Stimulated activated CD8-positive, alpha-beta memory T cell treated with anti-CD3 and anti-CD28 coated beads, Interleukin-2, amount 100 ng/mL, for 48 hours (primary cell): Measurements from ENCODE around the gene ECI1.
"Not testable (repeated sequence)": the region's sequence is repeated elsewhere in the genome, so short reads cannot be mapped to it uniquely, and the experiment has no call there.

ENCODE experiments used
- DNase-seq, 2 donors: peaks; one replicate each; pipeline ENCODE4 v3.0.0-alpha.2; 2020; ENCODE audit warnings: low read depth in 2 of 2

ECI1 gene

DNA sequence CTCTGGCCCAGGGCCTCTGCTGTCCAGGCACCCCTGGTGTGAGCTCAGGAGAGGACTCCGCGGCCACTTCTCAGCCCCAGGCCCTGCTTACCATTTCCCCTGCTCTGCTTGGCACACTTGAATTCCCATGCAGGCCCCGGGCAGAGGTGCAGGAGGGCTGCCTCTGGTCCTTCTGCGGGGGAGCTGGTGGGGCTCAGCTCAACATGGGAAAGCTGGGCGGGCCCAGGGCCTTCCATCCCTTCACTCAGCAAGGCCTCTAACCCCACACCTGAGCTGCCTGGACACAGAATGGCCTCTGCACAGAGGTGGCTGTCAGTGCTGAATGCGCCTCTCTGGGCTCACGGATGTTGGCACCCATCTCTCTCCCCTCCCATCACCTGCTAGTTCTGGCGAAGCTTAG lies 29.1 kb upstream of the ECI1 start:
- DNase-seq = no peak

DNA sequence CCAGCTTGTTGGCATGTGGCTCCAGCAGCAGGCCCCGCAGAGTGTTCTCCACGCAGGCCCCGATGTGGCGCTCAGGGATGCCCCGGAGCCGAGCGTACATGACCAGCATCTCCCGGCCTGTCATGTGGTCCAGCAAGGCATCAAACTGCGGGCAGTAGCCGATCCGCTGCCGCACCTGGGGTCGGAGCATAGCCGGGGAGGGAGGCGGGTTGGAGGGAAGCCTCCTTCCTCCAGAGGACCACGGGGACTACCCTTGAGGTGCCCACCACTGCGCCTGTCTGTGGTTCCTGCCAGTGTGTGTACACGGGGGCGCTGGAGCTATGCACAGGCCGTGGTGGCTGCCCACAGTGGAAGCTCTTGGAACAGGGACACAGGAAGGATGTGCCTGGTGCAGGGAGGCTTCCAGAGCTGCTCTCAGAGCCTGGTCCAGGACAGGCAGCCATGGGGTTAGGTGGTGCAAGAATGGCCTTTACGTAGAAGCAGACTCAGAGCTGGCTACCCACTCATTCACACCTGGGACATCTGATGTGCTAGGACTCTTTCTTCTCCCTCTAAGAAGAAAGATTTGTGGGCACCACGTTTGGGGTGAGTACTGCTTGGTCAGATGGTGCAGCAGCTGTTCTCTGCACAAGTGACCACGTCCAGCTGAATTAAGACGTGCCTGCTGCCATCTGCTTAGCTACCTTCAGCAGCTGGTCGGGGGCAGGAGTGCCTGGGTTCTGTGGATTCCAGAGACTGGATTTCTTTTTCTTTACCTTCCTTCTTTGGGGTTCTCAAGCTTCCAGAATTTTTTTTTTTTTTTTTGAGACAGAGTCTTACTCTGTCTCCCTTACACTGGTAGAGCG lies 27.8 kb upstream of the ECI1 start:
- no peak for DNase-seq

GRCh38 chr16:2278272-2278608 lies 26.9 kb upstream of the ECI1 start:
- no peak for DNase-seq

DNA sequence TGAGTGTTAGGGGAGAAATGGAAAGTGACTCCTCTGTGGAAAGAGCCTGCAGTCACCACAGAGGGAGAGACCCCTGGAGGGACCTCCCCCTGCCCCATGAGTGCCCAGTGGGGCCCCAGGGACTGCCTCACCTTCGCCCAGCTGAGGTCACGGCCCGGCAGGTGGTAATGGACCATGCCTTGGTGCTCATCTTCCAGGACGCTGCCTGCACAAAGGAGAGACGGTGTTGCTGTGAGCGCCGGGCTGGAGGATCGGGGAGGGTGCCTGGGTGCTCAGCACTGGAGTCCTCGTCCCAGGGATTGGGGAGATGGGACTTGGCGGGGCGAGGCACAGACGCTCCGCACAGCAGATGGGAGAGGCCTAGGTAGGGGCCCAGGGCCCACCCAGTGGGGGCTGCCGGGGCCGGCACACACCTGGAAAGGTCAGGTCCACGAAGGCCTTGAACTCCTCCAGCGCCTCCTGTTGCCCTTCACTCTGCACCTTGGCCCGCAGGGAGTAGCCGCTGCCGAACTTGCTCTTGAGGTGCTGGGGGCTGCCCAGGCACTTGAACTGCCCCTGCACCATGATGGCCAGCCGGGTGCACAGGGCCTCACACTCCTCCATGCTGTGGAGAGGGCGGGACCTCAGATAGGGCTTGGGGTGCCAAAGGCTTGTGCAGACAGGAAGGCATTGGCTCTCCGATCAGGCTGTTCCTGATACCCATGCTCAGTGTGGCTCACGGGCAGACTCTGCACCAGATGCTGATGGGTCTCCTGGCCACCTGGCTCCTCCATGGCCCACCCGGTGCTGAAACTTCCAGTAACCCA lies 26.3 kb upstream of the ECI1 start:
- DNase-seq = no peak

DNA sequence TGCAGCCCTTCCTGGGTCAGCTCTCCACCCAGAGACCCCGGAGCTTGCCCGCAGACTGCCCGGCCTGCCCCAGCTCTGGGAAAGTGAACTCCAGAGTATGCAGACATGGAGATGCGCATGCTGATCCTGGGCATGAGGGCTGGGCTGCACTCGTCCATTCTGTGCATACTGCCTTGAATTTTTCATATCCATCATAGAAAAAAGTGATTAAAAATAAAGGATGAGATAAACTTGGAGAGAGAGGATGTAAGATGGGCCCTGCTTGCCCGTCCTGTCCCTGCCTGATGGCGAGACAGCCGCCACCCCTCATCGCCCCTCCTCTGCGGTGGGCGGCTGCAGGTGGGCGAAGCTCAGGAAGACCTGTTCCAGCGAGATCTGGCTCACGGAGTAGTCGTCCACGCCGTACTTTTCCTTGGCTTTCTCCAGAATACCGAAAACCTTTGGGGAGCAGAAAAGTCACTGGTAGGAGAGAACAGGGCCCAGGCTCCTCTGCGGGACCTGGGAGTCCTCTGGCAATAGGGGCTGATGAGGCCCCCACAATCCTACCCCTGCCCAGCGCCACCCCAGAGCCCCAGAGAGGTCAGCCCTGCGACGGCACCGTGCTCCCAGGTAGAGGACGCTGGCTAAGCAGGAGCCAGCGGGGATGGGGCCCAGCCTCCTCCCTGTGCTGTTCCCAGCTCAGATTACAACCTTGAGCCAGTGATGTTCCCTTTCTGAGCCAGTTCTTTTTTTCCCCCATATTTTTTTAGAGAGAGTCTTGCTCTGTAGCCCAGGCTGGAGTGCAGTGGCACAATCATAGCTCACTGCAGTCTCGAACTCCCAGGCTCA lies 25.2 kb upstream of the ECI1 start:
- DNase-seq = no peak

GRCh38 chr16:2275476-2276367 lies 24.3 kb upstream of the ECI1 start:
- no peak for DNase-seq

DNA sequence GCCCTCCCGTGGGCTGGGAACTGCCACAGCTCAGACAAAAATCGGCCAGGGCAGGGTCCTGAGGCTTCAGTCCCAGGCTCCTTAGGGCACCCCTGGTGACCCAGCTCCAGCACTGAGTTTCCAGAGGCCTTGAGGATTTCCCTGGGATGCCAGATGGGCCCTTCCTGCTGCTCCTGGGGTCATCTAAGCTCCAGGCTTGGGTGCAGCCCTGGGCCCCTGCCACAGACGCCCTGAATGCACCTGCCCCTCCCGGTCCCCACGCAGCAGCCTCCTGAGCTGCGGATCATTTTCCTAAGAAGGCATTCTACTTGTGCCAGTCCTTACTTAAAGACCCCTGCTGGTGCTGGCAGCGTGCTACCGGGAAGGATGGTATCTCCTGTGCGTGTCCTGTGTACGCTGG lies 22.5 kb upstream of the ECI1 start:
- DNase-seq = no peak

GRCh38 chr16:2273484-2273883 lies 22.1 kb upstream of the ECI1 start:
- DNase-seq = no peak

- DNase-seq = no peak
Measured at GRCh38 chr16:2271848-2272461, 20.6 kb upstream of the ECI1 start.

DNA sequence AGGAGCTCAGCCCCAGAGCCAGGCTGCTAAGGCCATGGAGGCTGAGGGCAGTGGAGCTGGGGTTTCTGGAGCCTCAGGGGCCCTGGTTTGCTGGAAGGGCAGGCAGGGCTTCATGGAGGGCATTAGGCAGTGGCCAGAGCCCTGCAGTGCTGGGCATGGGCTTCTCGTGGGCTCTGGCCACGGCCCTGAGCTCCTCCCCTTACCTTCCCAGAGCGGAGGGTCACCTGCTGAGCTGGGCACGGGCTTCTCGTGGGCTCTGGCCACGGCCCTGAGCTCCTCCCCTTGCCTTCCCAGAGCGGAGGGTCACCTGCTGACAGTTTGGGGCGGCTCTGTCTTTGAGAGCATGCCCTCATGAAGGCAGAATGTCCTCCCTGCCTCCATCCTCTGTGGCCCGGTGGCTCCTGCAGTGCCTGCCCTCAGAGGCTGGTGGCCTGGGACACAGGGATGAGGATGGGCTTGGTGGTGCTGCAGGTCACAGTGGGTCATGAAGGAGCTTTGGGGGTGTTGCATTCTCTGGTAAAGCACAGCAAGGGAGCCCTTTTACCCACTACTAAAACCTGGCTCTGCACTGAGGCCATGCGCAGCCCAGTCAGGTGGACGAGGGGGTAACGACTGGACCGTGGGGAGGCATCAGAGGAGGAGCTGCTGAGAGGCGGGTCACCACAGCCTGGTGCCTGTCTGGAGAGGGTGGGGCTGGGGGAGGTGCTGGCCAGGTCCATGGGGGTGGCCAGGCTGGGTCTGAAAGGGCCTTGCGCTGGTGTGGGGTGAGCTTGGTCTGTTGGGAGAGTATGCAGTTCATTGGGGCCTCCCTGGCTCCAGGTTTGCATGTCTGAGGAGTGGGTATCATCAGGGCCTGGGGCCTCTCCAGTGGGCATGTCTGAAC lies 19.4 kb upstream of the ECI1 start:
- DNase-seq = no peak

DNA sequence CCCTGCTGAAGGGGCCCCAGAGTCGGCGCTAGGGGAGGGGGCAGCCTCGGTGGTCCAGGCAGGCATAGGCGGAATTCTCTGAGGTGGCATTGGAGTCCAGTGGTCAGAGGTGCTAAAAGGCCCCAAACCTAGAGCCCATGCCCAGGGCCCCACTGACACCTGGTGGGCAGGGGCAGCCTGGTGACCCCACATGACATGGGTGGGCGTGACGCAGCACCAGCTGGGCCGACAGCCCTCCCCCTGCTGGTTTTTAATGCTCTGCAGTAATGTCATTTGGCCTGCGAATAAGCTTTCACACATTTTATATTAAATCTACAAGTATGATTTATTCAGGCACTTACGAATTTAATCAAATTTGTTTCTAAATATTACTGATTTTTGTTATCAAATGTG lies 18.7 kb upstream of the ECI1 start:
- DNase-seq = no peak

- DNase-seq = peak; percentile 95 to 96
Measured at GRCh38 chr16:2267913-2268666, 16.7 kb upstream of the ECI1 start, which contains the start of gene RNPS1. TSS of gene RNPS1 (minus strand) at chr16:2268126. CDS start at chr16:2264643, 3,483 bp downstream.

DNA sequence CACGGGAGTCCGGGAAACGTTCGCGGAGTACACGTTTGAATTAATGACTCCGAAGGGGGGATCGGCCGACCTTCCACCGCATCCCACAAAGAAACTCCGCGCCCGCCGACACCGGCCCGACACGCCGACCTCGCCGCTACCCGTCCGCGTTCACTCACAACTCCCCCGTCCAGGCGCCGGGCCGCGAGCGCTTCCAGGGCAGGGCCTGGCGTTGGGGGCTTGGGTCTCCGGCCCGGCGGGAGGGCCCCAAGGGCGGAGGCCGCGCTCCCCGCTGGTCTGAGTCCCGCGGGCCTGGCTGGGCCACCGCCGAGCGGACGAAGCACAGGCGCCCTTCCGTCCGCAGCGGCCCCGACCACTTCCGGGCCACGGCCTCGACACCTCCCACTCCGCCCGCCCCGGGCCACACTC lies 16.1 kb upstream of the ECI1 start:
- DNase-seq = not testable (repeated sequence)

DNA sequence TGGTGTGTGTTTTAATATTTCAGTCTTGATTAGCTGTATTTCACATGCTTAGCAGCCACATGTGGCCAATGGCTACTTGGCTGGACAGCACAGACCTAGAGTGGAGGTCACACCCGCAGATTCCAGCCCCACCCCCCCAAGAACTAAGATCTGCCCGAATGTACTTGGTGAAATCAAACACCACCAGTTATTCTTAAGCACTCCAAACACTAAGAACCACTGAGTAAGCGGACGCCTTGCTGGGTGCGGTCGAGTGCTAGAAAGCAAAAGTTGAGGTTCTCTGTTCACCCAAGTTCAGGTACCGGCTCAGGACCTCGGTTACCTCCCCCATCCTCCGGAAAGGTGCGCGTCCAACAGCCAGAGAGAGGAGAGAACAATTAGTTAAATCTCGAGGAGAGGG lies 15.5 kb upstream of the ECI1 start:
- DNase-seq = not testable (repeated sequence)

DNA sequence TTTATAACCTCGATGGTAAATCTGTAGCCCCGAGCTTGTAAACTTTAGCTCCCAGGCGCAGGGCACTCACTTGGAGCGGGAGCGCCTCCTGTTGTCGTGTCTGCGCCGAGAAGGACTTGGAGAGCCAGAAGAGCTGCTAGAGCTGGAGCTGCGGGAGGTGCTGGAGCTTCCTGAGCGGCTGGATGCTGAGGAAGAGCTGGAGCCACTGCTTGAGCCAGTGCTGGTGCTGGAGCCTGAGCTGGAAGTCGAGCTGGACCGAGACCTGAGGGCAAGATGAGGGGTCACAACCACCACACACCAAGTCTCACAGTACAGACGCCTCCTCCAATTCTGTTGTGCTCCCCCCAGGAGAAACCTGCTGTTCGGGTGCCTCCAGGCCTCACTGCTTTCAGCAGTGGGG lies 11.6 kb upstream of the ECI1 start:
- not testable (repeated sequence) for DNase-seq

DNA sequence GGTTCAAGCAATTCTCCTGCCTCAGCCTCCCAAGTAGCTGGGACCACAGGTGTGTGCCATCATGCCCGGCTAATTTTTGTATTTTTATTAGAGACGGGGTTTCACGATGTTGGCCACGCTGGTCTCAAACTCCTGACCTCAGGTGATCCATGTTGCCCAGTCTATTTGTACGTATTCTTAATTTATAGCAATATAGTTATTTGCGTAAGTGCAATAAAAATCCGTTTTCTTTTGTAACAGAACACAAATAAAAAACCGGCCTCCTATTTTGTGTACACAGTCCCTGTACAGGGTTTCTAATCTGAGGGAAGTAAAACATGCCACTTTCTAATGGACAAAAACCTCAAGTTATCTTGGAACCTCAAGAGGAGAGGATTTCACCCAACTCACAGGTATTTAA lies 8.9 kb upstream of the ECI1 start:
- DNase-seq = no peak

DNA sequence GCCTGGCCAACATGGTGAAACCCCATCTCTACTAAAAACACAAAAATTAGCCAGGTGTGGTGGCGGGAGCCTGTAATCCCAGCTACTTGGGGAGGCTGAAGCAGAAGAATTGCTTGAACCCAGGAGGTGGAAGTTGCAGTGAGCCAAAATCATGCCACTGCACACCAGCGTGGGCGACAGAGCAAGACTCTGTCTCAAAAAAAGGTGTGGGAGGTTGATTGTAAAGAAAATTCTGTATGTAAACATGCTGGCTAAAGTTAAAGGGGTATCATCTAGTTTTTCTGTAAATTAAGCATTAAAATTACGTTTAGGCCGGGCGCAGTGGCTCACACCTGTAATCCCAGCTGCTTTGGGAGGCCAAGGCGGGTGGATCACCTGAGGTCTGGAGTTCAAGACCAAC lies 7.1 kb upstream of the ECI1 start:
- not testable (repeated sequence) for DNase-seq

DNA sequence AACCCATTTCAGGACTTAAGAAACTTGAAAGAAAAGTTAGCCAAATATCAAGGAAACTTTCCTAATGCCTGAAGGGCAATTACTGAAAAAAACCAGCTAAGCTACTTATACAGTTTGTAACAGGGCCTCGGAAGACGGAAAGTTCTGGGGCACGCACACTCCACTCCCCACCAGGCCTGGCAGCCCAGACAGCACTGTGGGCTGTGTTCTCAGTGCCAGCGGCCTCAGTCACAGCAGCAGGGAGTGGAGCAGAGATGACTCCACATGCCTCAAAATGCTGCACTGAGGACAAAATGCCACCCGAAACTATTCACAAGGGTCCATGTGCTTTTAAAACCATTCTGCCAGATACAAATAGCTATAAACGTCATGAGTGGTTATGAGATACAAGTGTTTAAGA lies 6.3 kb upstream of the ECI1 start:
- no peak for DNase-seq

DNA sequence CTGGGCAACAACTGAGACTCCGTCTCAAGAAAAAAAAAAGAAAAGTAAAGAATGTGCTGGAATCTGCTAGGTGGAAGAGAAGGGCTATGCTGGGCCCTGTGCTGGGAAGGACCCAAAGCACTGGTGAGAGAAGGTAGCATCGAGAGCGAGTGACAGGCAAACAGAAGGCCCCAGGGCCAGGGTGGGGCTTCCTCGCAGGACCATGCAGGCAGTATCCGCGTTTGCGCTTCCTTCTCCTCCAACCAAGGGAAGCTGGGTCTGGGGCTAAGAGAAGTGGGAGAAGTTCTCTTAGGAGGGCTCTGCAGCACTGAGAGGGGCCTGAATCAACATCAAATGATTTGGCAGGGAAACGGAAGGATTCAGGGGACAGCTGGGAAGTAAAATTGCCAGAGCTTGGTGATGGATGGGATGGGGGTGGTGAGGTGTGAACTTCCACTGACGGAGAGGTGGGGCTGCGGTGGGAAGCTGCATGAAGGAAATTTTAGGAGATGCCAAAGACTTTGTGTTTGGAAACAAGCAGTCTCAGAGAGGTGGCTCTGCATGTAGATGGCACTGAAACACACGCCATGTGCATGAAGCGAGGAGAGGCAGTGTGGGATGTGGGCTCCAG lies 5.2 kb upstream of the ECI1 start:
- DNase-seq = no peak
